NCI-H2196 treated with DMSO at 0.1 percent for 48 hours (cell line): ENCODE results near the gene IQGAP2.

ENCODE experiments used
- DNase-seq: peaks from one replicate; lab custom pipeline; 2025; ENCODE audit not compliant: unreplicated experiment; lab: John Stamatoyannopoulos, UW

The IQGAP2 gene

DNA sequence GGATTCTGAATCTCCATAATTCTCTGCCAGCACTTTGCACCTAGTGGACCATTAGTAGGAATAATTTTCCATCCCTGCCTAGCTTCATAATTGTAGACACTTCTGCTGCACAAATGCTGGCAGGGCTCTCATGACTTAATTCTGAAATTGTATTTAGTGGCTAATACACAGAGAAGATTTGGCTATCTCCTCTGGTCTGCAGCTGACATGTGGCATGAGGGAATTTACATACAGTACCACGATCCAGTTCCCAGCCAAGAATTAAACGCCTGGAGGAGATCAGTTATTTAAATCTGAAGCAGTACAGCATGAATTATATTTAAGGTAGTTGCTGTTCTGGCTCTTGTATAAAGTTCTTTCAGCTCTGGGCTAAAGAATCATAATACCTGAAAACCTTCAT, 46.5 kb downstream of the IQGAP2 start:
- no peak for DNase-seq

DNA sequence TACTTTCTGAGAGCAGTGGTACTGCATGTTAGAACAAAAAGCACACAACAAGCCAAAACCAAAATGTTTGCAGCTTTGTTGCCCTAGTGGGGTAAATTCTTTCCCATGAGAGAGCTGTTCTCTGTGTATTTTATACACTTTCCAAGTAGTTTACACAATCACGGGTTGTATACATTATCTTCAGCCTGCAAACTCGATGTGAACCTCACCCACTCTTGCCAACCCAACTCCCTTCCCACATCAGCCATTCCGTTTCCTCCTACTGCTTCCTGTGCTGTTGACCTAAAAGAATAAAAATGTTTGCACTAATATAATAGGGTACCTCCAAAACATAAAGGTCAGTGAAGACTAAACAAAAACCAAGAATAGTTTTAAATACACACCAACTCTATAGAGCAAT, 47.0 kb downstream of the IQGAP2 start:
- DNase-seq, result no peak

DNA sequence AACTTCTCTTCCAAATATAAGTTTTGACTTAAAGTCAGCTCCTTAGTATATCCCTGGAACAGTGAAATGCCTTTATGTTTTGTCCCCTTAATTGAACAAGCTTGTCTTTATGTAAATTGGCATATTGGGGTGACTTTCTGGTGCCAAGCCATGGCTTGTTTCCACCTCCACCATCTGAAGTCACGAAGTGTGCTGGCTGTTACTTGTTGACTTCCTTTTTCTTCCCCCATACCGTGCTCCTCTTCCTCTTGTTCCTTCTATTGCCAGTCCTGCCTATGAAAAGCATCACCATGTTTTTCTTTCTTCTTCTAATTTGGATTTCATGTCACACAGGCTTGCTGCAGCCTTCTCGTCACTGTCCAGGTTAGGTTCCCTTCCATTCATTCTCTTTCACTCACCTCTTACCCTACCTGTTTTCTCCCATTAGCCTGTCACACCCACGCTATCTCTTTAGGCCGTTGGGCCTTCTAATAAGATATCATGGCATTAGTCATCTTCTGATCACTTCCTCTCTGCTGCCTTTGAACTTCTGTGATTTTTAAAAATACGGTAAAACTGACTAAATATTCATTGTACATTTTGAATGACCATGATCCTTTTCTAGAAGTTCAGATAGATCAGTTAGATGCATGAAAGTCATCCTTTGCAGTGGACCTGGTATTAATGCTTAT, 48.1 kb downstream of the IQGAP2 start:
- no peak for DNase-seq

DNA sequence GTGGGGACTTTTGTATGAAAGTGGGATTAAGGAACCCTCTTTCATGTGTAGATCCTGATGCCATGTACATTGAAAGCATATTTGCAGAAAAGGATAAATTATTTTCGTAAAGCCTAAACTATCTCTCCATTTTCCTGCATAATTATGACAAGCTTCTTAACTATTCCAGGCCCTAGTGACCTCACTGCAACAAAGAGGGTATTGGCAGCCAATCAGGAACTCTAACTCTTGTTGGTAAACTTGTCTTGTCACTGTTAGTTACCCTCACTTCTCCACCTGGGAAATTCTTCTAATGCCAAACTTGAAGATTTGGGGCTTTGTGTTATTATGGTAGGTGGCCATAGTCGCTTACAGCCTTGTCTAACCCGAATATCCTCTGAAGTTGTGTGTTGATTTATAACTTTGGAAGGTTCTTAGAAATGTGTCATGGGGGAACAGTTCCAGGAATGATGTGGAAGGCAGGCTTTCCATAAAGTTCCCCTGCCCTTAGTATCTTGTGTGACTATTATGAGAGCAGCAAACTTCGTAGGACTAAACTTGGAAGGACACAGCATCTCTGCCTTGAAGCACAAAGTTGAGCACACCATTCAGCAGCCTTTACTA, 52.5 kb downstream of the IQGAP2 start:
- DNase-seq, result no peak

DNA sequence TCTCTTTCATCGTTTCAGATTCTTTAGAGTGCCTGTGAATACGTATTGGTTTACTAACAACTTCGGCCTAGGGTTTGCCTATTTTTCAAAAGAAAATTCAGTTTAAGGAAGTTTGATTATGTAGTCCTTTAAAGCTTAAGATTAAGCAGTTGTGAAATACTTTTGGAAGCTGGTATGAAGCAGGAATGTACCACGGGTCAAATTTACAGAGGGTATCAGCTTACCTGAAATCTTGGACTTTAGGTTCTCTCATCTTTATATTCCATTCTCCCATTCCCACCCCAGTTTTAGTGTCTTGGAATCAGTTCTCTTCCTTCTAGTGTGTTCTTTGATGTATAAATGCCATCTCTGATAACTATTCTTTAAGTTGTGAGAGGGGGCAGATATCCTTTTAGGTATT, 53.2 kb downstream of the IQGAP2 start:
- DNase-seq, result no peak

DNA sequence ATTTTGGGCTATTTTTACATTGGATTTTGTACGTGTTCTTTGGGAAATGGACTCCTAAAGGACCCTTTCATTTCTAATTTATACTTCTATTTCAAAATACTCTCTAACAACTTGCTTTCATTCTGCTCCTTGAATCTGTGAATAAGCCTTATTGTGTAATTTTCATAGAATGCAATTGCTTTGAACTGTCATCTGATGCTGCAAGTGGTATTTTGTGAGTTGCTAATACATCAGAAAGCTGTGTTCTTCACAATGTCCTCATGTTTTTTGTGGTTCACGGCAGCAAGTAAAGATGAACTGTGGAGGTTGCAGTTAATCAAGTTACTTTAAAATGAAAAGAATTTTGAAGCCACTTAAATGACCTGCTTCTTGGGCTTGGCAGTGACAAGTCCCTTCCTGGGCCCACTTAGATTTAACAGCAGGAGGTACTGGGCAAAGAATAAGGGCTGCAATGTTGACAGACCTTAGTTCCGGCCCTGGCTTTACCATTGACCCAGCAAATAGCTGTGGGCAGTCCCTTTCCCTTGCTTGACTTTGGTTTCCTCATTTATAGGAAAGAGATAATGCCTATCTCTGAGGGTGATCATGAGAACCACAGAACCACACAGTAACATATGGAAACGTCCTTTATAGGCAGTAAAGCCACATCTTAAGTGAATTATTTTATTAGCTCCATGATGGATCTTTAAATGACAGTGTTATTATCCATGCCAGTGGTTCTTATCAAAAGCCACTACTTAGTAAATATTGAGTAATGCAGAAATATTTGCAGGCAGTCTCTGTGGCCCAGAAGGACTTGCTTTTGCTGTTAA, 54.8 kb downstream of the IQGAP2 start:
- DNase-seq, result no peak

DNA sequence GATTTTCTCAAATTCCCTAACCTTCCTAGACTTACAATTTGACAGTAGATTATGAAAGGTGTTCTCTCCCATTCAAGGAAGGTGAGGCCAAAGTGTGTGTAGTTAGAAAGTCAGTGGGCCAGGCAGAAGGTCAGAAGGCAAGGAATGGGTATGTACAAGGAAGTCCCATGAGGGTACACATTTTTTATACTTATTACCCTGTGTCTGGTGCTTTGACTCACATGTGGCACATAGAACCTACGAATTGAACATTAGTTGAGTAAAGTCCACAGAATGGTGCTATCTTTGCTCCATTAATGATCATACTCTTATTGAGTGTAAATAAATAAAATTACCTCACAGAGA, 55.4 kb downstream of the IQGAP2 start:
- DNase-seq, result no peak

DNA sequence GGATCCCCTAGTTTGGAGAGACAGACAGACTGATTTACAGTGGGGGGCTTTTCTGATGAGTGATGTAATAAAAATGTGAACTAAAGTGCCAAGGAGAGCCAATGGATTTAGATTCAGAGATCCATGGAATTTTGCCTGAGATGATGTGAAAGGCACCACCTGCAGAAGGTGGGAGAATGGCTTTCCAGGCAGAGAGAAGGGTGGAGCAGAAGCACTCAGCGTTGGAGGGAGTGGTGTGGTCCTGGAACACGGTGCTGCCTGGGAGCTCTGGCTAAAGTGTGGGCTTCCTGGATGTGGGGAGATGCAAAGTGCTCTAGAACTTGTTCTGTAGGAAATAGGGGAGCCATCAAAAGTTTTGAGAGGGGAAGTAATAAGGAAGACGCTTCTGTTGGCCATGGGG, 57.0 kb downstream of the IQGAP2 start:
- no peak for DNase-seq

DNA sequence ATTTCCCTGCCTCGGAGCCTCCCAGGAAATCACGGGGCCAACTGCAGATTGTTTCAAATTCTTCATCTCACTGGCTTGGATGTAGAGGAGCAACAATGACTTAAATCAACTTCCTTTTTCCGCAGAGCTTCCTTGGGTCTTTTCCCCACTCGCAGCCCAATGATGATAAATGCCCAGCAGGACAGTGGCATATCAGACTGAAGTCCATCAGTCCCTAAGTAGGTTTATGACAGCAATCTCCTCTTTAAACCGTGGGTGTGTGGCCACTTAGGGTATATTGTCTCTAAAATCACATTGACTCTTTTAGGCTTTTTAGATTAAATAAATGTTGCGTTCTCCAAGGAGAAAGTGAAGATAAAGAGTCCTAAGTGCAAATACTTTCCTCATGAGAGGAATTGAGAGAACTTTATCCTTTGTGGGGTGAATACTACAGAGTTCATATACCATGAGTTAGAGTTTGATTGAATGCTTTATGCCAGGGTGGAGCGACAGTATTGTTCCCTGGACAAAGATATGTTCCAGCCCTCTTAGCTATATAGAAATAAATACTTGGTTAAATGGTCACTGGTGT, 59.1 kb downstream of the IQGAP2 start:
- no peak for DNase-seq

DNA sequence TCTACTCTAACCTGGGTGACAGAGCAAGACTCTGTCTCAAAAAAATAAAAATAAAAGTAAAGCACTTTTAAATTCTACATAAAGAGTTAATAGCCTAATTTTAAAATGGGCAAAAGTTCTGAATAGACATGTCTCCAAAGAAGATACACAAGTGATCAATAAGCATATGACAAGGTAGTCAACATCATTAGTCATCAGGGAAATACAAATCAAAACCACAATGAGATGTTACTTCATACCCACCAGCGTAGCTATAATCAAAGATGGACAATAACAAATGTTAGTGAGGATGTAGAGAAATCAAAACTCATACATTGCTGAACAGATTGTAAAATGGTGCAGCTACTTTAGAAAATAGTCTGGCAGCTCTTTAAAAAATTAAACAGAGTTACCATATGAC, 64.1 kb downstream of the IQGAP2 start:
- DNase-seq, result no peak

DNA sequence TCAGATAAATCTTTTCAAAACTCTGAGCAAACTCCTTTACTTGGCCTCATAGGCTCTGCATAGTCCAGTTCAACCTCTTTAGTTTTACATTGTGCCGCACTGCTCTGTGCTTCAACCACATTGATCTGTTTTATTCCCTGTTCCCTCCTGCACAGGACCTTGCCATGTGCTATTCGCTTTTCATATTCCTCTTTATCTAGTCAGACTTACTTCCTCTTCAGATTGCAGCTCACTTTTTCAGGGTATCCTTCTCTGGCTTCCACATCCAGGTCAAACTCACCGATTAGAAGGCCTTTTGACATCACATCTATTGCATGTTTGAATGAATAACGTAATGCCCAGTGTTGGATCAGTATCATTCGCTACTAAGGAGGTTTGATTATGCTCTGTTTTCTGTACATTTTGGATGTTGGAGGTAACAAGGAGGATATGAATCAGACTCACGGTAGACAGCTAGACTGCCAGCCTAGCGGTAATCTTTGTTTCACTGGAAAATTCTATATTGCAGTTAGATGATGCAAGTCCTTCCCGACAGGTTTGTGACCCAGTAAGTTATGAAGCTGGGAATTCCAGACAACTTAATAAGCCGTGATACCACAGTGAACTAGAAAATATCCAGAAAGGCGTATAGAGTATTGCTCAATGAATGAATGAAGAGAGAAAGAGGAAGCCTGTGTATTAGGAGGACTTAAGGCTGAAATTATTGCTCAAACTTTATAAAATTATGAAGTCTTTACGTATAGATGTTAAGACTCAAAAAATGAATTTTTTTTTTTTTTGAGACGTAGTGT, 65.7 kb downstream of the IQGAP2 start:
- no peak for DNase-seq

DNA sequence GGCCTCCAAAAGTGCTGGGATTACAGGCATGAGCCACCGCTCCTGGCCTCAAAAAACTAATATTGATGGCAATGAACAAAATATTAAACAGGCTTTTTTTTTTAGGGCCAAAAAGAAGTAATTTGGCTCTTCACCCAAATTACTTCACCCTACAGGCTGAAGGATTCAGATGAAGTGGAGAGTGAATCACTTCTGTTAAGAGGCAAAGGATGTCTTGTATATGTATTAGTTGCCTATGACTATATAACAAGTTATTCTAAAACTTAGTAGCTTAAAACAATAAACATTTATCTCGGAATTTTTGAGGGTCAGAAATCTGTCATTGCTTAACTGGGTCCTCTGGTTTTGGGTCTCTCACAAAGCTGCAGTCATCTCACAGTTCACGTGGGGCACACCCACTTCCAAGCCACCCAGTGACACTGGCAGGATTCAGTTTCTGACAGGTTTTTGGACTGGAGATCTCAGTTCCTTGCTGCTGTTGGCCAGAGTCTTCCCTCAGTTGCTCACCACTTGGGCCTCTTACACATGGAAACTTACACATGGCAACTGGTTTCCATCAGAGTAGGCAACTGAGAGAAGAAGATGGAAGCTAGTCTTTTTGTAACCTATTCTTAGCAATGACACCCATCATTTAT, 66.7 kb downstream of the IQGAP2 start:
- no peak for DNase-seq

DNA sequence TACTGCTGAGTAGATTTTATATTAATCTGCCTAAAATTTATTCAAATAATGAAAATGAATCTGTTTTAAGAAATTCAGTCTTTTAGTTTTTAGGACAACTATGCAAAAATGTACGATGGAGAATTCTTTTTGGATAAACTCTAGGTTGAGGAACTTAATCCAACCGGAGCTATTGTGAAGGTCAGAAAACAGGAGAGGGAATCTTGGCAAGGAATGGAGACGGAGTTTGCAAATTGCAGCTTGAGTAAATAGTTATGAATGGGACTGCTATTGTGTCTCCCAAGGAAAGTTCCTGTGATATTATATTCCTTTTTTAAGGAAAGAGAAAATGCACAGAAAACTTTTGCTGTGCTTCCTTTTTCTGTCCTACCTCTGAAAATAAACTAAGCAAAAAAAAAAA, 67.9 kb downstream of the IQGAP2 start:
- DNase-seq, result no peak

DNA sequence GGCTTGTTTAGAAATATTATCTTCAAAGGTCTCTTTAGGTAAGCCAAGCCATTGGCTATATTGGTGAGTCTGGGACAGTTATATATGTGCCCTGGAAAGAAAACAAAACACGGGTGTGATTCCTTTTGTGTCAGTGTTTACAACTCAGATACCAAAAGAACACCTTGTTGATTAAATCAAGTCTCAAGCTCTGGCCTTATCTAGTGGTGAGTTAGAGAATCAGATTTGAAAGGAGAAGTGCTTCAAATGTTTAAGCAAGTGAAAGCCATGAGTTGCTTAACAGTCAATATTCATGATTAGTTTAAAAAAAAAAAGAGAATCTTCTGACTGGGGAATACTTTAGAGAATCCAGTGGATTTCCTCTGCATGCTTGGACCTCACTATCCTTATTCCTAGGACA, 68.3 kb downstream of the IQGAP2 start:
- no peak for DNase-seq

DNA sequence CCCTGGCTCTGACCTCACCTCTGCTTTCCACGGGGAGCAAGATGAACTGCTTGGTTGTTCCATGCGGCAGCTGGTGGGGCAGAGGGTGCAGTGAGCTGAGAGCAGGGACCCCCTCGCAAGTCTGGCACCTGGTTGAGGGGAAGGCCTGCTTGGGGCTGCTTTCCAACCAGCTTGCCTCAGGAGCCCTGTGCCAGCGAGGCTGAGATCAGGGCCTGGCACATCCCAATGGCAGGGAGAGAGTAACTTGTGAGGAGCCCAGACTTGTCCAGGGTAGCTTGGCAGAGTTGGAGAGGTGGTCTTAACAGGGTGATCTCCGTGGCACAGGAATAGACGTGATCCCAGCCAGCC, 68.9 kb downstream of the IQGAP2 start:
- no peak for DNase-seq

DNA sequence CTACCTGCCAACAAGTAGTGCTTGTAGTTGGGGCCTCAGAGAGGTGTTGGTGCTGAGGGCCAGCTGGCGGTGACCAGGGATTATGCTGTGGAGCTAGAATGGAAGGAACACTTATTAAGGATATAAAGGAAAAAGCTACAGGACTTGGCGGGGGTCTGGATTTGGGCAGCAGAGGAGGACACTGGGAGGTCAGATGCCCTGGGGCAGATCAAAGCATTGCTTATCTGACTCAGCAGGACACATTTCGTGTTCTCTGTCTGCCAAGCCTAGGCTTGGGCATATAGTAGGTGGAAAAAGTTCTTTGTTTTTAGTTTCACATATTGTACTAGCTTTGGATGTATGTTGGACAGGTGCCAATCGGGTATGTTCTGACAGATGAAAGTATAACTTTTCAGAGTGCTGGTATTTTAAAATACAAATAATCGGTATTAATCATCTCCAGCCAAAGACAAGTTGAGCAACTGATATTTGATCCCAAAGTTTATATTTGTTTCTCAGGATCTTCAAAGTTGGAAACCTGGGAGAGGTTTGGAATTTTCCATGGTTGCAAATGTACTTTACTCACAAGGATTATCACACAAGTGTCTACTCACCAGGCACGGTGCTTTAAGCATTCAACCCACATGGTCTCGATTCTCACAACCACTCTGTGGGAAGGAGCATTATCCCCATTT, 69.4 kb downstream of the IQGAP2 start:
- DNase-seq, result no peak

DNA sequence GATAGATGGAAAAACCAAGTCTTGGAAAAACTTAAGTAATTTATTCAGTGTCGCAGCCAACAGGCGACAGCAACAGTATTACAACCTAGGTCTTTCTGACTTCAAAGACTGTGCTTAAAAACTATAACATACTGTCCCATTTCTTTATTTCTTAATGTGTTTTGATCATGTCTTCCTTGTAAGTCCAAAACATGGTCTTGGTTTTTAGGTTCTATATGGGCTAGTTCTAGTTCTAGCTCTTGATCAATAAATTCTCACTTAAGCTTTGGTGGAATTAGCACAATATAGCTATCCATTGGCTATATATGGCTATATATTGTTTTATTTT, 69.9 kb downstream of the IQGAP2 start:
- DNase-seq, result no peak

DNA sequence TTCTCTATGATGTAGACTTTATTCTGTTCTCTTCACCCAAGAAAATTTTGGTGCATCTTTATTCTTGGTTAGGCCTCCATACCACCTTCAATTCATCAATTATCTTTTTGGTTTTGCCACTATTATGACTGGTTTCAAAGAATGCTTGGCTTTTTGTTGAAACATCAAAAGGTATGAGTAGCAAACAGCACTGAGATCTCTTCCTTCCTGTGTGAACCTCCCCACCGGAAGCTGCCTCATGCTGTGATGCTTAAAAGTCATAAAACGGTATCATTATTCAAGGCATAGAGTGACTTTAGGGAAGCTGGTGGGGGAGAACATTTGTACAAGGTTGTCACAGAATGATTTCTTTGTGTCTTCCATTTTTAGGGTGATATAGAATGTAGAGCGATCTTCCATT, 70.6 kb downstream of the IQGAP2 start:
- DNase-seq, result no peak

DNA sequence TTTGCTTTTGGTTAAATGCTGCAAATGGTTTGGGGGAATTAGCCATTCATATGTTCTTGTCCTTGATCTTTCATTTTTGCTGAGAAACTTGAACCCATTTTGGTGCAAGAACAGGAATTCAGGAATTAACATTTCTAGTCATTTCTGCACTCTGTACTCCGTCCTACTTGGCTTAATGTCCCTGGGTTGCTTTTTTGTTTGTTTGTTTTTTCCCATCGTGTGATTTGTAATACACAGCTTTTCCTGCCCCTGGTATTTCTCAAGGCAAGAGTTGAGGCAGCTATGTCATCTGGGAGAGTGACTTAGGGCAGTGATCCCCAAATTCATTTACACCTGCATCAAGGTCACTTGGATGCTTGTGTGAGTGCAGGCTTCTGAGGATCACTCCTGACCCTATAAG, 71.3 kb downstream of the IQGAP2 start:
- DNase-seq, result no peak

DNA sequence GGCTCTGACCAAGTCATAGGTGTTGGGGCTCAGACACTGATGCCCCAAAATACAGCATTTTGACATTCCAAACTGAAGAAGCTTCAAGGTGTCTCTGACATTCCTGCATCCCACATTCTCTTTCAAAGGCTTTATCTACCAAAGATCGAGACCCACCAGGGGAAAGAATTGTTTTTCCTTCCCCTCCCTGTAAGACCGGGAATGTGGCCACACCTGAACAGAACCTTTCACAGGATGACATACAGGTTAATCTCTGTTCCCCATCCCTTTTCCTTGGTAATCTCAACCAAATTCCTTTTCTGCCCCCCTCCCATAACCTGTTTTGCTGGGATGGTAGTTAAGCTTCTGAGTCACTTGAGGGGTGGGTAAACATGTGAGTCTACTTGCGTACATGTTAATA, 72.3 kb downstream of the IQGAP2 start:
- no peak for DNase-seq

DNA sequence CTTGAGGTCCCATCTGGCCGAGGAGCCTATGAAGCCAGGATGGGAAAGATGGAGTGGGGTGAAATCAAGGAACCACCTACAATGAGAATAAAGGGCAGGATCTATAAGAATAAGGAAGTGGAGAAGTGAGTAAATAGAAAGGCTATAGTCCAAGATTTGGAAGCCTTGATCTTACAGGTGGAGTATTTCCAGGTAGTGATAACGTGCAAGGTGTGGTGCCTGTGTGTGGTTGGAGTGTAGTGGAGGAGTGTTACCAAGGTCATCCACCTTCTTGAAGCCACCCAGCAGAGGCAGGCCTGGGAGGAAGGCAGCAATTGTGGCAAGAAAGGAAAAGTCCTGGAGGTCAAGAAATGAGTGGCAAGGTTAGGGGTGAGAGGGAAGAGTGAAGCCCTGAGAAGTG, 72.9 kb downstream of the IQGAP2 start:
- DNase-seq, result no peak
